H7 (cell line): ENCODE measurements around the gene GUCY2C. TPM values are rescaled to one million over a fixed set of nuclear protein-coding genes. Genes with fewer than 3 reads are reported as not detected.

ENCODE experiments used
- DNase-seq: peaks from one replicate; pipeline ENCODE4 v3.0.0; 2012
- H3K27me3 ChIP-seq: 2 replicates; pipeline ENCODE4 v1.6.0; 2011; ENCODE audit warnings: mild to moderate bottlenecking, low read length; ENCODE audit not compliant: control insufficient read depth, insufficient read depth
- H3K36me3 ChIP-seq: replicated peaks from 2 replicates; pipeline ENCODE4 v1.5.1; 2011; ENCODE audit warnings: low read length; ENCODE audit not compliant: control insufficient read depth, insufficient read depth
- H3K4me3 ChIP-seq: 2 replicates; pipeline ENCODE4 v1.5.1; 2011; ENCODE audit warnings: low read depth, mild to moderate bottlenecking, control low read depth, low read length, moderate library complexity; ENCODE audit not compliant: insufficient read depth
- total RNA-seq: library from RNA; depleted of rRNA; stranded (reverse); fragments of >200 nt; shearing (Covaris generic); gene quantifications from 2 replicates; pipeline ENCODE4 v1.2.3, GENCODE V29; 2014

The GUCY2C gene
- total RNA-seq, 1 experiment from 2014 or later = 1.1 TPM

DNA sequence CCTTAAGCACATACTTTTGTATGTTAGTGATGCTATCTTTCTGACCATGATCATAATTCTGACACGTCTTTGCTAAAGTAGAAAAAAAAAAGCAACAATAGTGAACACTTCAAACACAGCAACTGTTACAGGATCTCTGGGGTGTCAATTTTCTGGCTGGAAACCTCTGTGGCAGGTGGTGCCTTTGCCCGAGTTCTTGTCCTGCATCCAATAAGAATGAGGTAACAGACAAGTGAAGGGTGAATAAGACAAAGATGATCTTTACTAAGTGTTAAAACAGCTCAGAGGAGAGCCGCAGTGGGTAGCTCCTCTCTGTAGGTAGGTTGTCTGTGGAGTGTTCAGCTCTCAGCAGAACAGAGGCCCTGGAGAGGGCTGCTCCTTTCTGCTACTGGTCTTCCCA, 107.8 kb downstream of the GUCY2C start:
- Histone ChIP-seq H3K36me3 (no peaks in the 10 kb centered on the region), H3K4me3 (no peak overlapping the region), H3K27me3 (no peaks in the 10 kb centered on the region)
- no peak for DNase-seq

DNA sequence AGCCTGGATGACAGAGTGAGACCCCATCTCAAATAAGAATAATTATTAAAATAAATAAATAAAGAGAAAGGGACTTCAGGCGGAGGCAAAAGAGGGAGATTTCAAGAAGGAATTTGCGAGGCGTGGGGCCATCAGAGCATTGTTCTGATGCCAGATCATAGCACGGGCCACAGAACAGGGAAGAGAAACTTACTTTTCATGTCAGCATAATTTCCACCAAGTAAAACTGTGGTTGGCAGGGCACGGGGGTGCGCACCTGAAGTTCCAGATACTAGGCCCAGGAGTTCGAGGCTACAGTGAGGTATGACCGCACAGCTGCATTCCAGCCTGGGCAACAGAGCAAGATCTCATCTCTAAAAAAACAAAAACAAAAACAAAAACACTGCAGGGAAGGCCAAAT, 117.8 kb downstream of the GUCY2C start:
- H3K27me3 ChIP-seq = no peaks in the 10 kb centered on the region
- no peak overlapping the region for H3K4me3 ChIP-seq
- no peak for DNase-seq
- H3K36me3 ChIP-seq = no peaks in the 10 kb centered on the region

DNA sequence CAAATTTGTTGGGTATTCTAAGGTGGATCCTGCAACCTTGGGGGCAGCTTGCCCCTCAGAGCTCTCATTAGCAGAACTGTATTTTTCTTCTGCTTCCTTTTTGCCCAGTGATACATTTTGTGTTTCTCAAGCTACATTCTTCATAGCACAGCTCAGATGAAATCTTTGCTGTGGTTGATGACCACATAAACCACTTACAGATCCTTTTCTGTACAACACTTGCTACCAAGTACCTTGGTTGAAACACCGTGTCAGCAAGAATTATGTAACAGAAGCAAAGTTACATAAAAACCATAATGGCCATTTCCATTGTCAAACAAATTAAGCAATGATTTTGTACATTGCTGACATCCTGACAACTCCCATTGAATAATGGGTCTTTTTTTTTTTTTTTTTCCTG, 119.1 kb downstream of the GUCY2C start:
- Histone ChIP-seq H3K27me3 (no peaks in the 10 kb centered on the region), H3K4me3 (no peak overlapping the region), H3K36me3 (no peaks in the 10 kb centered on the region)
- no peak for DNase-seq

DNA sequence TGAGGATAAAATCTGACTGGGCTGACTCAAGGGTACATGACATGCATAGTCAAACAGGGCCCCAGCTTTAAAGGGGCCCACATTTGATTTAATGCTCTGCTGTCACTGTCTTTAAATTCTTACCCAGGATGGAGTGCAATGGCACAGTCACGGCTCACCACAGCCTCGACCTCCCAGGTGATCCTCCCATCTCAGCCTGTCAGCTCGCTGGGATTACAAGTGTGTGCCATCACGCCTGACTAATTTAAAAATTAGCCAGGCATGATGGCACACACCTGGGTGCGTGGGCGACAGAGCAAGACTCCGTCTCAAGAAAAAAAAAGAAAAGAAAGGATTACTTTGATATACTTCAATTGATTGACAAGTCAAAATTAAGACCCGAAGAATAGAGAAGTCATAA, 119.5 kb downstream of the GUCY2C start:
- Histone ChIP-seq H3K4me3 (no peak overlapping the region), H3K27me3 (no peaks in the 10 kb centered on the region), H3K36me3 (no peaks in the 10 kb centered on the region)
- DNase-seq = no peak

DNA sequence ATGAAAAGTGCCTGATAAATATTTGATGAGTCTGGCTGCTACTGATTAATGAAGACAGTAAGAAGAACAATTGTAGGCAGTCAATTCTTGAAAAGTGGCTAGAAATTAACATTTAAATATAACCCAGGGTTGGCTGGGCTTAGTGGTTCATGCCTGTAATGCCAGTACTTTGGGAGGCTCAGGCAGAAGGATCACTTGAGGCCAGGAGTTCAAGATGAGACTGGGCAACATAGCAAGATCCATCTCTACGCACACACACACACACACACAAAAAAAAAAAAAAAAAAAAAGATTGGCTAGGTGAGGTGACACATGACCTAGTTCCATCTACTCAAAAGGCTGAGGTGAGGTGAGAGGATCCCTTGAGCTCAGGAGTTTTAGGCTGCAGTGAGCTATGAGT, 120.8 kb downstream of the GUCY2C start:
- Histone ChIP-seq H3K36me3 (no peaks in the 10 kb centered on the region), H3K27me3 (no peaks in the 10 kb centered on the region), H3K4me3 (no peak overlapping the region)
- no peak for DNase-seq

DNA sequence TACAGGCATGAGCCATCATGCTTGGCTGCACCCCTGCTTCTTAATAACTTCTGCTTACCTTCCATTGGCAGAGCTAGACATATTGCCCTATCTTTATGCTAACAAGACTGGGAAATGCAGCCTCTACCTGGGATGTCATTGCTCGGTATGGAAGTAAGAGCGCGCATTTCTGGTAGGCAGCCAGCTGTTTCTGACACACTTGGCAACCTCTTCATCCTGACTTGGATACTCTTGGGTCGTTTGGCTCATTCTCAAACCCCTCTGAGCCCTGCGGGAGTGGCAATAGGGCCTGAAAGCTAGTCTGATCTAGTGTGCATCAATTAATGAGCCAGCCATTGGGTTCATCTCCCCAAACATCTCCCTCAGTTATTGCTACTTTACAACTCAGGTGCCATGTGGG, 123.3 kb downstream of the GUCY2C start:
- Histone ChIP-seq H3K27me3 (no peaks in the 10 kb centered on the region; the same call in 1 of the 2 replicates), H3K4me3 (no peak overlapping the region), H3K36me3 (no peaks in the 10 kb centered on the region)
- DNase-seq = no peak

DNA sequence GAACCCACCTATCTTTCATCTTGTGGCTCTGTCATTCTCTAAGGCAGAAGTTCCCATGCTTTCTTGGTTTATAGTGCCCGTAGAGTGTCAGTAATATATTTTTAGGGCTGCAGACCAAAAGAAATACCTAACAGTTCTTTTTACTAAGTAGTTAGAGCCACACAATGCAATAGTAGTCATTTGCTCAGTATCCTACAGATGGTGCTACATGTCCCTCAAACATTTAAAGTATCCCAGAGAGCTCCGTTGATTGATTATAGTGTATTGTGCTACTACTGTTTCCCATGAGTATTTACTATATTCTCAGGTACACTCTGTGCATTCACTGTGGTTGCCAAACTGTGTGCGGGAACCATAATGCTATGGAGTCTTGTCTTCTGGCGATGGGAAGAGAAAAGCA, 124.0 kb downstream of the GUCY2C start:
- no peak for DNase-seq
- no peaks in the 10 kb centered on the region; the same call in 1 of the 2 replicates for H3K27me3 ChIP-seq

DNA sequence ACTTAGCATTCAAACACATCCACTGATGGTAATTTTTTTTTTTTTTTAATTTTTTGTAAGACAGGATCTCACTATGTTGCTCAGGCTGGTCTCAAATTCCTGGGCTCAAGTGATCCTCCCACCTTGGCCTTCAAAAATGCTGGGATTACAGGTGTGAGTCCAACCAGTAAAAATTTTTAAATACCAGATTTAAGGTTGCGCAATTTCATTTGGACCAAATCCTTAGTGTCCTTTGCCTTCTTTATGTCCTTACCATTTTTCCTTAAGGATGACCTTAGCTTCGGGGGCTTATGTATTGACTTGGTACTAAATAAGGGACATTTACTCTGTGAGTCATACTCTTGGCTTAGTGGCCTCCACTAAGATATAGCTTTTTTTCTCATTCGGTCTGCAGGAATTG, 124.6 kb downstream of the GUCY2C start:
- Histone ChIP-seq H3K27me3 (no peaks in the 10 kb centered on the region; the same call in none of the 2 replicates), H3K4me3 (no peak overlapping the region), H3K36me3 (no peaks in the 10 kb centered on the region)
- DNase-seq = no peak

More for the DNA sequence above, 124.0 kb downstream of the GUCY2C start:
- no peaks in the 10 kb centered on the region for H3K36me3 ChIP-seq
- H3K4me3 ChIP-seq = no peak overlapping the region

DNA sequence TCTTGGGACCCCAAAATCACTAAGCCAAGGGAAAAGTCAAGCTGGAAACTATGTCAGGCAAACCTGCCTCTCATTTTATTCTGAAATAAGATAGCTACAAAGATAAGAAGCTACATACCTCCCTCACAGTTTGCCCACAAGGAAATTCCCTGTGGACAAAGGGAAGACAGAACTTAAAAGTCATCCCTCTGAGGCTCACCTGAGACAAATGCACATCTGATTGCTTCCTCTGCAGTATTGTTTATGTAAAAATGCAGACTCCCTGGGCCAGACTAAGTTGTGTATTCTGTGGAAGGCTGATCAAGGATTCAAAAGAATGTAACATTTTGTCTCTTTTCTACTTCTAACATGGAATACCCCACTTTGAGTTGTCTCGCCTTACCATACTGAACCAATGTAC, 126.2 kb downstream of the GUCY2C start:
- Histone ChIP-seq H3K4me3 (no peak overlapping the region), H3K36me3 (no peaks in the 10 kb centered on the region), H3K27me3 (no peaks in the 10 kb centered on the region; the same call in none of the 2 replicates)
- DNase-seq = no peak

DNA sequence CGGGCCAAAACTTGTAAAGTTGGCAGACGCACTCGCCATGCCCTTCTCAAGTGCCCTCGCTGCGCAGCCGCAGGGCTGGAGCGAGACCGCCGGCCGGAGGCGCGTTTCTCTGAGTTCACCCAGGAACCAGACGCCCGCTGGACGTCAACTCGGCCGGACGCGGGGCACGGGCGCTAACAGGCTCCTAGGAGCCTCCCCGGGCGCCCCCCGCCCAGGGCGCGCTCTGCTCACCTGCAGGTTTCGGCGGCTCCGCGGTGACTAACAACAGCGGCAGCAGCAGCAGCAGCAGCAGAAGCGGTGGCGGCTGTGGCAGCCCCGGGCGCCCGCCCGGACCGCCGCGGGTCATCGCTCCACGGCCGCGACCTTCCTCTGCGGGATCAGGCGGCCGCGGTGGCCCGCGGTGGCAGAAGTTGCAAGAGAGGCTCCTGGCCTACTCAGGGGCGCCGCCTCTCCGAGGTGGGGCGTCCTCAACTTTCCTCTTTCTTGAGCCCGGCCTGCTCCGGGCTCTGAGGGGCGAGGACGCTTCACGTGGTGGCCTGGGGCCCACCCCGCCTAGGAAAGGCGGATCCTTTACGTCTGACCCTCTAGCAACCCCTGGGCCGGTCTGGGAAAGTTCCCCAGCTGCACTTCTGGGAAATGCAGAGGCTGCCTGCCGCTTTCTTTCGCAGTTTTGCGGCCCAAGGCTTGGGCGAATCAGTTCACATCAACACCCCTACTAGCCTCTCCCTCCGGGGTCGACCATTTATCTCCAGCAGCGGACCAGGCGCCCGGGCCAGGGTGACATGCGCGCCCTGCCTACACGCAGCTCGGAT, 128.8 kb downstream of the GUCY2C start, which contains the start of gene PLBD1:
TSS of gene PLBD1 (minus strand) at position 533 of the 812 bp plus-strand sequence. CDS start at position 346, 187 bp downstream.
- no peaks in the 10 kb centered on the region; the same call in none of the 2 replicates for H3K27me3 ChIP-seq

DNA sequence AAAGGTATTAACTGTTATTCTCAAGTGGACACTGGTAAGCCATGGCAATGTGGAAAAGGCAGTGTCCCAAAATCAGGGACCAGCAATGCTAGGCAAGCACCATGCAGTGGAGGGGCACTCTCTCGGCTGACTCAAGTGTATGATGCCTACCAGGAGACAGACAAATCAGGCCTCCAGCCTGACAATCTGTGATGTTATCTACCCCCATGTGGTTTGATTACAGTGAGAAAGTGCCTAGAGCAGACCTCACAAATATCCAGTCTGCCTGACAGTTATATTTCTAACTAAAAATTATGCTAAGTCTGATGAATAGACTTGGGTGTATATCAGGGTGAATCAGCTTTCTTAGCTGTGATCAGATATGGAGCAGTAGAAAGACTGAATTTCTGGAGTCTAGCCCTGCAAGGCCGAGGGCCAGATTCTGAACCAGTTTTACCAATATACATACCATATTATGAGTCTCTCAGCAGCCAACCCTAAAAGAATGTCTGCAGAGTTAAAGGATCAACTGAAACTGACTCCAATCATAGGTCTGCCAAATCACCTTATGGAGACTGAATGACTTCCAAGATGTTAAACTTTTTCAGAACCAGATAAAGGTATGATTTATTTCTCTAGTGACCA, 132.0 kb downstream of the GUCY2C start:
- Histone ChIP-seq H3K4me3 (no peak overlapping the region), H3K36me3 (no peaks in the 10 kb centered on the region; the same call in 1 of the 2 replicates), H3K27me3 (no peaks in the 10 kb centered on the region; the same call in none of the 2 replicates)
- no peak for DNase-seq

More for the DNA sequence above, 128.8 kb downstream of the GUCY2C start, which contains the start of gene PLBD1:
- peak within 1 kb of the TSS; percentile 59 for H3K4me3 ChIP-seq
- DNase-seq = peak; percentile 86
- H3K36me3 ChIP-seq = no peaks in the 10 kb centered on the region; the same call in 1 of the 2 replicates

DNA sequence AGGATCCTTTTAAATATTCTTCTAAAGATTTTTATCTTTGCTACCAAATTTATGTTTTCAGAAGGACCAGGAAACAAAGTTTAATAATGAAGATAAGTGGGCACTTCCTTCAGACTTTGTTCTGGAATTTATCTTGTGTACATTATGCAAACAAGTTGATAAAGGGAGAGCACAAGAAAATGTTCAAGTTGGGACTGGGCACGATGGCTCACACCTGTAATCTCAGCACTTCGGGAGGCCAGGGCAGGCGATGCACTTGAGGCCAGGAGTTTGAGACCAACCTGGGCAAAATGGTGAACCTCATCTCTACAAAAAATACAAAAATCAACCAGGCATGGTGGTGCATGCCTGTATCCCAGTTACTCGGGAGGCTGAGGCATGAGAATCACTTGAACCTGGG, 133.4 kb downstream of the GUCY2C start:
- no peak for DNase-seq
- H3K4me3 ChIP-seq = no peak overlapping the region
- H3K36me3 ChIP-seq = no peaks in the 10 kb centered on the region; the same call in 1 of the 2 replicates
- H3K27me3 ChIP-seq = no peaks in the 10 kb centered on the region; the same call in 1 of the 2 replicates
